Neural progenitor cell (in vitro differentiated cells): ENCODE results near the gene TAC3.

Experiments used
- CTCF ChIP-seq: fragments of 200-600 bp; sonication (generic); IDR thresholded peaks from 2 replicates; pipeline ENCODE4 v1.5.1; 2017; ENCODE audit warnings: antibody characterized with exemption, mild to moderate bottlenecking
- EZH2 ChIP-seq: fragments of 200-600 bp; sonication (generic); IDR thresholded peaks from 2 replicates; pipeline ENCODE4 v1.6.1; 2017; ENCODE audit warnings: antibody characterized with exemption, mild to moderate bottlenecking, moderate library complexity

GRCh38 chr12:57040211-57040610 is 23.9 kb upstream of the TAC3 start:
- TF ChIP-seq CTCF (no peak), EZH2 (no peak)
